HG03565 (cell line): ENCODE data around the gene KDF1.
"Not testable (repeated sequence)": the region's sequence is repeated elsewhere in the genome, so short reads cannot be mapped to it uniquely, and the experiment has no call there.

Experiments used
- ATAC-seq: cut with Tn5 transposase; IDR thresholded peaks from one replicate; pipeline ENCODE4 v1.9.1; 2021; ENCODE audit warnings: mild to moderate bottlenecking, moderate library complexity; ENCODE audit not compliant: unreplicated experiment

The KDF1 gene

GRCh38 chr1:26994020-26994786, 33.9 kb upstream of the KDF1 start:
- ATAC-seq = no peak

DNA sequence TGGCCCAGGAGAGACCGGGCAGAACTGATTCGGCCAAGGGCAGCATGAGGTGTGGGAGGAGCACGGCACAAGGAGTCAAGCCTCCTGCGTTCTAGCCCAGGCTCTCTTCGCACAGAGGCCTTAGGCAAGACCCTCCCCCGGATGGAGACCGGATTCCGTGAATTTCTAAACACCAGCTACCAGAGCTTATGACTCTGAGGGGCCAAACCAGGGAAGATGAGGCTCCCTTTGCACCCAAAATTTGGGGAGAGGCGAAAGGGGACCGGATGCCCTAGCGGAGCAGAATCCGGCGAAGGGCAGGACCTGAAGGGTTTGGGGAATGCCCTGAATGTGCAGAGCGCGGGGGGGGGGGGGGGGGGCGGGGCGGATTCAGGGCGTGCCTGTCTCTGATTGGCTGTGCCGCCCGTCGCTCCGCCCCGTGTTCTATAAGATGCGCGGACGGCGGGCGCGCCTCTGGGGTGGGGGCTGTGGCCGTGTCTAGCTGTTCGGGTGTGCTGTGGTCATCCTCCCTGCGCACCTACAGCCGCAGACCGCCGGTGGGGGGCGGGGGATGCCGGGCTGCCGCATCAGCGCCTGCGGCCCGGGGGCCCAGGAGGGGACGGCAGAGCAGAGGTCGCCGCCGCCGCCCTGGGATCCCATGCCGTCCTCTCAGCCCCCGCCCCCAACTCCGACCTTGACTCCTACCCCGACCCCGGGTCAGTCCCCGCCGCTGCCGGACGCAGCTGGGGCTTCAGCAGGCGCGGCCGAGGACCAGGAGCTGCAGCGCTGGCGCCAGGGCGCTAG, 33.2 kb upstream of the KDF1 start, which contains the start of gene TRNP1:
TSS of gene TRNP1 (plus strand) at position 456 of the 783 bp plus-strand sequence. CDS start at position 551, 95 bp downstream.
- ATAC-seq = no peak

- ATAC-seq = no peak
These were observed 31.2 kb upstream of the KDF1 start for GRCh38 chr1:26991310-26992116.

DNA sequence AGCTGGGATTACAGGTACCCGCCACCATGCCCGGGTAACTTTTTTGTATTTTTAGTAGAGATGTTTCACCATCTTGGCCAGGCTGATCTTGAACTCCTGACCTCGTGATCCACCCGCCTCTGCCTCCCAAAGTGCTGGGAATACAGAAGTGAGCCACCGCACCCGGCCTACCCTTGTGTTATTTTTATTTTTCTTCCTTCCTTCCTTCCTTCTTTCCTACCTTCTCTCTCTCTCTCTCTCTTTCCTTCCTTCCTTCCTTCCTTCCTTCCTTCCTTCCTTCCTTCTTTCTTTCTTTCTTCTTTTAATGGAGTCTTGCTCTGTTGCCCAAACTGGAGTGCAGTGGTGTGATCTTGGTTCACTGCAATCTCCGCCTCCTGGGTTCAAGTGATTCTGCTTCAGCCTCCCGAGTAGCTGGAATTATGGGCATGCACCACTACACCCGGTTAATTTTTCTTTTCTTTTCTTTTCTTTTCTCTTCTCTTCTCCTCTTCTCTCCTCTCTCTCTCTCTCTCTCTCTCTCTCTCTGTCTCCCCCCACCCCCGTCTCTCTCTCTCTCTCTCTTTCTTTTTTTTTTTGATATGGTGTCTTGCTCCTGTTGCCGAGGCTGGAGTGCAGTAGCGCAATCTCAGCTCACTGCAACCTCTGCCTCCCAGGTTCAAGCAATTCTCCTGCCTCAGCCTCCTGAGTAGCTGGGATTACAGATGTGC, 29.3 kb upstream of the KDF1 start:
- not testable (repeated sequence) for ATAC-seq

- no peak for ATAC-seq
These were observed 26.4 kb upstream of the KDF1 start for GRCh38 chr1:26986658-26987057.

DNA sequence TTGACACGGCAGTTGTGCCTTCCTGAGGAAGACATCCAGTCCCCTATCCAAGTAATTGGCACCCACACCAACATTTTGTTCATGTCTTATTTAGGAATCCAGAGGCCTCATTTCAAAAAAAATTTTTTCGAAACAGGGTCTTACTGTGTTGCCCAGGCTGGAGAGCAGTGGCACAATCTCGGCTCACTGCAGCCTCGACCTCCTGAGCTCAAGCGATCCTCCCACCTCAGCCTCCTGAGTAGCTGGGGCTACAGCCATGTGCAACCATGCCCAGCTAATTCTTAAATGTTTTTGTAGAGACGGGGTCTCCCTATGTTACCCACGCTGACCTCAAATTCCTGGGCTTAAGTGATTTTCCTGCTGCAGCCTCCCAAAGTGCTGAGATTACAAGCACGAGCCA, 24.0 kb upstream of the KDF1 start:
- no peak for ATAC-seq

- ATAC-seq = no peak
These were observed 23.6 kb upstream of the KDF1 start for GRCh38 chr1:26983863-26984262.

- ATAC-seq = no peak
These were observed 21.0 kb upstream of the KDF1 start for GRCh38 chr1:26981146-26981846.

- no peak for ATAC-seq
These were observed 18.6 kb upstream of the KDF1 start for GRCh38 chr1:26978901-26979300.

- no peak for ATAC-seq
These were observed 16.6 kb upstream of the KDF1 start for GRCh38 chr1:26976621-26977510.

GRCh38 chr1:26972821-26973220, 12.6 kb upstream of the KDF1 start:
- no peak for ATAC-seq

DNA sequence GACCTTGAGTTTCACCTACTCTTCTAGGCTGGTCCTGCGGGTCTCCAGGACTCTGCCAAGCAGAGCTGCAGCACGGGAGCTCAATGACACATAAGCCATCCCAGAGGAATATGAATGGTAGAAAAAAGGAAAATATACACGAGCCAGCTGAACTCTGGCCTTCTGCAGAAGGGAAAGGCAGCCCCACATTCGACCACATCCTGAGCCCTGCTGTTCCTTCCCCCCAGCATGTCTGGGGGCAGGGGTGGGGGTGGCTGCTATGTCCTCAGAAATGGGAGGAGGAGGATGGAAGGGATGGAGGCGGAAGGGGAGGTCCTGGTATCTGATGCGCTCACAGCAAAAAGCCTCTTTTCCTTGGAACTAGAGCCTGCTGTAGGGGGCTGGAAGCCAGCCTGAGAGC, 12.1 kb upstream of the KDF1 start:
- no peak for ATAC-seq

DNA sequence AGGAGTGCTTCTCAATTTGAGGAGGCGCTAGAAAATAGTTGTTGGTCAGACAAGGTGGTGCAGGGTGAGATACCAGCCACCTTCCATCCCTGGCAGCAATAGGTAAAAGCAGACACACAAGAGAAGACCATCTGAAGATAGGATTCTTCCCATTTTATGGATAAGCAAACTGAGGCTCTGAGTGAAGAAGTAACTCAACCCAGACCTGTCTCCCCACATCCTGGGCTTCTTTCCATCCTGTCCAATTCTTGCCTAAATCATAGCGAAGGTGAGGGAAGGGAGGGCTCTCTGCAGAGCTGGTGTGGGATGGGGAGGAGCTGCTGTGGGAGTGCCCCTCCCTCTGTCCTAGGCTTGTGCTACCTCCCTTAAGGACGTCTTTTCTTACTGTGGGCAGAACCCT, 11.3 kb upstream of the KDF1 start:
- no peak for ATAC-seq

- no peak for ATAC-seq
These were observed 10.5 kb upstream of the KDF1 start for GRCh38 chr1:26970810-26971209.

DNA sequence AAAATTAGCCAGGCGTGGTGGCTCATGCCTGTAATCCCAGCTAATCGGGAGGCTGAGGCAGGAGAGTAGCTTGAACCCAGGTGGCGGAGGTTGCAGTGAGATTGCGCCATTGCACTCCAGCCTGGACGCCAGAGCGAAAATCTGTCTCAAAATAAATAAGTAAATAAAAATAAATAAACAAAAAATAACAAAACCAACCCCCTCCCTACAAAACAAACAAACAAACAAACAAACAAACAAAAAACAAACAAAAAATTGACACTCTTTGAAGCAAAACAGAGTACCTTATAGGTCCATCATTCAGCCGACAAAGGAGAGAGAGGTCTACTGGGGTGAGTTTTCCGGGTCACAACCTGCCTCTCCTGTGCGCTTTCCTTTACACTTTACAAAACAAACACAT, 5.4 kb upstream of the KDF1 start:
- ATAC-seq = no peak

DNA sequence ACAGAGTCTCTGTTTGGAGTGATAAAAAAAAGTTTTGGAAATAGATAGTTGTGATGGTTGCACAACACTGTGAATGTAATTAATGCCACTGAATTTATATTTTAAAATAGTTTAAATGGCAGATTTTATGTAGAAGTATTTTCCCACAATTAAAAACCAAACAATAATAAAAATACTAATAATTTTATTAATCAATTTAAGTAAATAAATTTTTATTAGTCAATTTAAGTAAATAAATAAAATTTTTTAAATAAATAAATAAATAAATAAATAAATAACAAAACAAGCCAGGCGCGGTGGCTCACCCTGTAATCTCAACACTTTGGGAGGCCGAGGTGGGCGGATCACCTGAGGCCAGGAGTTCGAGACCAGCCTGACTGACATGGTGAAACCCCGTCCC, 4.9 kb upstream of the KDF1 start:
- ATAC-seq = no peak

- ATAC-seq = no peak
These were observed 1.6 kb upstream of the KDF1 start for GRCh38 chr1:26961826-26962225.

GRCh38 chr1:26960625-26960966, 328 bp upstream of the KDF1 start:
- ATAC-seq = no peak

GRCh38 chr1:26959270-26959669, 998 bp downstream of the KDF1 start:
- ATAC-seq = no peak
